ENCODE measurements around the gene FARS2.

The FARS2 gene

GRCh38 chr6:5357486-5357885 lies 96.2 kb downstream of the FARS2 start:
- no peaks in the 10 kb centered on the region for H3K27me3 ChIP-seq (replicated peaks; ENCODE audit: control insufficient read depth, insufficient read depth, low read length)
- no peaks in the 10 kb centered on the region for H3K36me3 ChIP-seq (ENCODE audit: control insufficient read depth, insufficient read depth, low read length, severe bottlenecking)
- H3K4me1 ChIP-seq (ENCODE audit: control insufficient read depth, insufficient read depth, low read length), result peaks cover 14% of the 10 kb centered on the region
- no peak overlapping the region for H3K4me3 ChIP-seq (ENCODE audit: low read length)
- H3K9ac ChIP-seq (ENCODE audit: low read length), result no peak overlapping the region
- H3K9me3 ChIP-seq (ENCODE audit: control insufficient read depth, low read length), result no peaks in the 10 kb centered on the region
- no peak for DNase-seq (ENCODE audit: low read depth)

GRCh38 chr6:5359417-5359816 lies 98.1 kb downstream of the FARS2 start:
- no peaks in the 10 kb centered on the region for H3K36me3 ChIP-seq (ENCODE audit: control insufficient read depth, insufficient read depth, low read length, severe bottlenecking)
- H3K4me3 ChIP-seq (ENCODE audit: low read length), result no peak overlapping the region
- H3K4me1 ChIP-seq (ENCODE audit: control insufficient read depth, insufficient read depth, low read length), result peaks cover 14% of the 10 kb centered on the region
- H3K9ac ChIP-seq (ENCODE audit: low read length), result no peak overlapping the region
- H3K9me3 ChIP-seq (ENCODE audit: control insufficient read depth, low read length), result no peaks in the 10 kb centered on the region
- no peak for DNase-seq (ENCODE audit: low read depth)
- H3K27me3 ChIP-seq (replicated peaks; ENCODE audit: control insufficient read depth, insufficient read depth, low read length), result no peaks in the 10 kb centered on the region

- Histone ChIP-seq H3K4me3 (ENCODE audit: low read length) (no peak overlapping the region), H3K9me3 (ENCODE audit: control insufficient read depth, low read length) (no peaks in the 10 kb centered on the region), H3K27me3 (replicated peaks; ENCODE audit: control insufficient read depth, insufficient read depth, low read length) (no peaks in the 10 kb centered on the region), H3K36me3 (ENCODE audit: control insufficient read depth, insufficient read depth, low read length, severe bottlenecking) (no peaks in the 10 kb centered on the region), H3K9ac (ENCODE audit: low read length) (no peak overlapping the region), H3K4me1 (ENCODE audit: control insufficient read depth, insufficient read depth, low read length) (peaks cover 14% of the 10 kb centered on the region)
- peak; percentile 7 for DNase-seq (ENCODE audit: low read depth)
Measured at GRCh38 chr6:5361396-5361795, 100.1 kb downstream of the FARS2 start.

GRCh38 chr6:5365436-5366195 lies 104.3 kb downstream of the FARS2 start:
- no peaks in the 10 kb centered on the region for H3K27me3 ChIP-seq (replicated peaks; ENCODE audit: control insufficient read depth, insufficient read depth, low read length)
- DNase-seq (ENCODE audit: low read depth), result no peak
- no peak overlapping the region for H3K4me3 ChIP-seq (ENCODE audit: low read length)
- peaks cover 5% of the 10 kb centered on the region for H3K36me3 ChIP-seq (ENCODE audit: control insufficient read depth, insufficient read depth, low read length, severe bottlenecking)
- H3K9ac ChIP-seq (ENCODE audit: low read length), result no peak overlapping the region
- no peaks in the 10 kb centered on the region for H3K9me3 ChIP-seq (ENCODE audit: control insufficient read depth, low read length)
- H3K4me1 ChIP-seq (ENCODE audit: control insufficient read depth, insufficient read depth, low read length), result peaks cover 7% of the 10 kb centered on the region

GRCh38 chr6:5366941-5367340 lies 105.6 kb downstream of the FARS2 start:
- no peaks in the 10 kb centered on the region for H3K27me3 ChIP-seq (replicated peaks; ENCODE audit: control insufficient read depth, insufficient read depth, low read length)
- no peak overlapping the region for H3K4me3 ChIP-seq (ENCODE audit: low read length)
- no peaks in the 10 kb centered on the region for H3K9me3 ChIP-seq (ENCODE audit: control insufficient read depth, low read length)
- peaks cover 5% of the 10 kb centered on the region for H3K36me3 ChIP-seq (ENCODE audit: control insufficient read depth, insufficient read depth, low read length, severe bottlenecking)
- peaks cover 2% of the 10 kb centered on the region for H3K4me1 ChIP-seq (ENCODE audit: control insufficient read depth, insufficient read depth, low read length)
- no peak overlapping the region for H3K9ac ChIP-seq (ENCODE audit: low read length)
- DNase-seq (ENCODE audit: low read depth), result no peak

GRCh38 chr6:5367510-5367909 lies 106.2 kb downstream of the FARS2 start:
- no peaks in the 10 kb centered on the region for H3K27me3 ChIP-seq (replicated peaks; ENCODE audit: control insufficient read depth, insufficient read depth, low read length)
- no peak overlapping the region for H3K4me3 ChIP-seq (ENCODE audit: low read length)
- H3K9me3 ChIP-seq (ENCODE audit: control insufficient read depth, low read length), result no peaks in the 10 kb centered on the region
- H3K36me3 ChIP-seq (ENCODE audit: control insufficient read depth, insufficient read depth, low read length, severe bottlenecking), result peaks cover 5% of the 10 kb centered on the region
- no peak overlapping the region for H3K9ac ChIP-seq (ENCODE audit: low read length)
- no peak for DNase-seq (ENCODE audit: low read depth)
- H3K4me1 ChIP-seq (ENCODE audit: control insufficient read depth, insufficient read depth, low read length), result no peaks in the 10 kb centered on the region

GRCh38 chr6:5373430-5373829 lies 112.1 kb downstream of the FARS2 start:
- Histone ChIP-seq H3K4me1 (ENCODE audit: control insufficient read depth, insufficient read depth, low read length) (no peaks in the 10 kb centered on the region), H3K27me3 (replicated peaks; ENCODE audit: control insufficient read depth, insufficient read depth, low read length) (no peaks in the 10 kb centered on the region), H3K36me3 (ENCODE audit: control insufficient read depth, insufficient read depth, low read length, severe bottlenecking) (peaks cover 5% of the 10 kb centered on the region), H3K9me3 (ENCODE audit: control insufficient read depth, low read length) (no peaks in the 10 kb centered on the region), H3K4me3 (ENCODE audit: low read length) (no peak overlapping the region), H3K9ac (ENCODE audit: low read length) (no peak overlapping the region)
- DNase-seq (ENCODE audit: low read depth), result no peak

GRCh38 chr6:5378331-5378730 lies 117.0 kb downstream of the FARS2 start:
- H3K9me3 ChIP-seq (ENCODE audit: control insufficient read depth, low read length), result no peaks in the 10 kb centered on the region
- H3K4me1 ChIP-seq (ENCODE audit: control insufficient read depth, insufficient read depth, low read length), result no peaks in the 10 kb centered on the region
- DNase-seq (ENCODE audit: low read depth), result no peak
- no peaks in the 10 kb centered on the region for H3K36me3 ChIP-seq (ENCODE audit: control insufficient read depth, insufficient read depth, low read length, severe bottlenecking)
- H3K9ac ChIP-seq (ENCODE audit: low read length), result no peak overlapping the region
- no peak overlapping the region for H3K4me3 ChIP-seq (ENCODE audit: low read length)
- H3K27me3 ChIP-seq (replicated peaks; ENCODE audit: control insufficient read depth, insufficient read depth, low read length), result no peaks in the 10 kb centered on the region

- Histone ChIP-seq H3K36me3 (ENCODE audit: control insufficient read depth, insufficient read depth, low read length, severe bottlenecking) (no peaks in the 10 kb centered on the region), H3K4me1 (ENCODE audit: control insufficient read depth, insufficient read depth, low read length) (no peaks in the 10 kb centered on the region), H3K9me3 (ENCODE audit: control insufficient read depth, low read length) (no peaks in the 10 kb centered on the region), H3K27me3 (replicated peaks; ENCODE audit: control insufficient read depth, insufficient read depth, low read length) (no peaks in the 10 kb centered on the region), H3K9ac (ENCODE audit: low read length) (no peak overlapping the region), H3K4me3 (ENCODE audit: low read length) (no peak overlapping the region)
- DNase-seq (ENCODE audit: low read depth), result peak; percentile 20
Measured at GRCh38 chr6:5379647-5380242, 118.4 kb downstream of the FARS2 start.

GRCh38 chr6:5383856-5384255 lies 122.5 kb downstream of the FARS2 start:
- no peaks in the 10 kb centered on the region for H3K9me3 ChIP-seq (ENCODE audit: control insufficient read depth, low read length)

GRCh38 chr6:5384276-5384675 lies 123.0 kb downstream of the FARS2 start:
- no peaks in the 10 kb centered on the region for H3K9me3 ChIP-seq (ENCODE audit: control insufficient read depth, low read length)
- peaks cover 7% of the 10 kb centered on the region for H3K4me1 ChIP-seq (ENCODE audit: control insufficient read depth, insufficient read depth, low read length)
- H3K9ac ChIP-seq (ENCODE audit: low read length), result no peak overlapping the region
- H3K4me3 ChIP-seq (ENCODE audit: low read length), result no peak overlapping the region
- no peak for DNase-seq (ENCODE audit: low read depth)
- H3K27me3 ChIP-seq (replicated peaks; ENCODE audit: control insufficient read depth, insufficient read depth, low read length), result no peaks in the 10 kb centered on the region
- H3K36me3 ChIP-seq (ENCODE audit: control insufficient read depth, insufficient read depth, low read length, severe bottlenecking), result no peaks in the 10 kb centered on the region

More at GRCh38 chr6:5383856-5384255, 122.5 kb downstream of the FARS2 start:
- Histone ChIP-seq H3K4me1 (ENCODE audit: control insufficient read depth, insufficient read depth, low read length) (peaks cover 5% of the 10 kb centered on the region), H3K27me3 (replicated peaks; ENCODE audit: control insufficient read depth, insufficient read depth, low read length) (no peaks in the 10 kb centered on the region), H3K4me3 (ENCODE audit: low read length) (no peak overlapping the region), H3K9ac (ENCODE audit: low read length) (no peak overlapping the region), H3K36me3 (ENCODE audit: control insufficient read depth, insufficient read depth, low read length, severe bottlenecking) (no peaks in the 10 kb centered on the region)
- no peak for DNase-seq (ENCODE audit: low read depth)
